Lower lobe of right lung (tissue), 2 donors: ENCODE data around the gene PADI2. TPM values are rescaled to one million over a fixed set of nuclear protein-coding genes. Genes with fewer than 3 reads are reported as not detected.

Experiments used
- ATAC-seq, 2 donors: fragments of 200-7000 bp; cut with Tn5 transposase; one replicate each; pipeline ENCODE4 v1.9.1; 2020 to 2022; ENCODE audit warnings: mild to moderate bottlenecking in 2 of 2, moderate library complexity in 2 of 2
- DNase-seq: peaks from one replicate; pipeline ENCODE4 v3.0.0-alpha.2; 2020
- H3K27ac ChIP-seq: fragments of 200-600 bp; one replicate; pipeline ENCODE4 v1.8.0; 2022
- H3K27me3 ChIP-seq: fragments of 200-600 bp; one replicate; pipeline ENCODE4 v1.8.0; 2022; ENCODE audit warnings: low read depth
- H3K36me3 ChIP-seq: fragments of 200-600 bp; one replicate; pipeline ENCODE4 v1.8.0; 2022; ENCODE audit warnings: mild to moderate bottlenecking
- H3K4me1 ChIP-seq: fragments of 200-600 bp; one replicate; pipeline ENCODE4 v1.8.0; 2022
- H3K4me3 ChIP-seq: fragments of 200-600 bp; one replicate; pipeline ENCODE4 v1.8.0; 2022; ENCODE audit warnings: mild to moderate bottlenecking
- H3K9me3 ChIP-seq: fragments of 200-600 bp; one replicate; pipeline ENCODE4 v1.8.0; 2022
- intact Hi-C: fragments of 100-400 bp; cut with DNase I; formaldehyde crosslinking; loops from one replicate; pipeline ENCODE4 v1.11.0; 2022
- total RNA-seq: library from RNA; stranded (reverse); fragmentation: NEBNext Ultra II Directional; extraction: Animal tissue kit (Norgen Biotek cat#: 25700); gene quantifications from one replicate; pipeline ENCODE4 v1.2.1, GENCODE V29; 2021
- TF ChIP-seq, protein P1 (sequence below): fragments of 200-600 bp; IDR thresholded peaks from one replicate; pipeline ENCODE4 v1.8.0; 2022; ENCODE audit warnings: antibody characterized with exemption, mild to moderate bottlenecking
- donor health status: DM: no; HTN: yes; CAD: no; lungs with severe emphysema.

PADI2 gene
- total RNA-seq, 1 donor from 2014 or later: 18.4 TPM

DNA sequence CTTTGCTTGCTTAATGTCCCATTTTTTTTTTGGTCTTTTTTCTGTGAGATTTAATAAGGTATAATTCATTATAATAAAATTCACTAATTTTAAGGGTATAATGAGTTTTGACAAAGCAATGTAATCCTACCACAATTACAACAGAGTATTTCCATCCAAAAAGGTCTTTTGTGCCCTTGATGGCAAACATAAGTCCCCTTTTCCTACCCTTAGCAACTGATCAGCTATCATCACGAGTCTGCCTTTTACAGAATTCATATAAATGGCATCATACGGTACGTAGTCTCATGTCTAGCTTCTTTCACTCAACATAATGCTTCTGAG lies 73.0 kb downstream of the PADI2 start:
- Histone ChIP-seq H3K4me3 (no peak overlapping the region), H3K27ac (no peak overlapping the region), H3K36me3 (peaks cover 64% of the 10 kb centered on the region), H3K9me3 (no peaks in the 10 kb centered on the region), H3K27me3 (no peaks in the 10 kb centered on the region), H3K4me1 (peaks cover 13% of the 10 kb centered on the region)
- DNase-seq: no peak
- ATAC-seq: no peak
- TF ChIP-seq, protein P1, sequence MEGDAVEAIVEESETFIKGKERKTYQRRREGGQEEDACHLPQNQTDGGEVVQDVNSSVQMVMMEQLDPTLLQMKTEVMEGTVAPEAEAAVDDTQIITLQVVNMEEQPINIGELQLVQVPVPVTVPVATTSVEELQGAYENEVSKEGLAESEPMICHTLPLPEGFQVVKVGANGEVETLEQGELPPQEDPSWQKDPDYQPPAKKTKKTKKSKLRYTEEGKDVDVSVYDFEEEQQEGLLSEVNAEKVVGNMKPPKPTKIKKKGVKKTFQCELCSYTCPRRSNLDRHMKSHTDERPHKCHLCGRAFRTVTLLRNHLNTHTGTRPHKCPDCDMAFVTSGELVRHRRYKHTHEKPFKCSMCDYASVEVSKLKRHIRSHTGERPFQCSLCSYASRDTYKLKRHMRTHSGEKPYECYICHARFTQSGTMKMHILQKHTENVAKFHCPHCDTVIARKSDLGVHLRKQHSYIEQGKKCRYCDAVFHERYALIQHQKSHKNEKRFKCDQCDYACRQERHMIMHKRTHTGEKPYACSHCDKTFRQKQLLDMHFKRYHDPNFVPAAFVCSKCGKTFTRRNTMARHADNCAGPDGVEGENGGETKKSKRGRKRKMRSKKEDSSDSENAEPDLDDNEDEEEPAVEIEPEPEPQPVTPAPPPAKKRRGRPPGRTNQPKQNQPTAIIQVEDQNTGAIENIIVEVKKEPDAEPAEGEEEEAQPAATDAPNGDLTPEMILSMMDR: no peak
- intact Hi-C loops: loop anchor here (10.0 kb wide), 1 partner anchor 91 kb away; no protein-coding TSS in a partner anchor

DNA sequence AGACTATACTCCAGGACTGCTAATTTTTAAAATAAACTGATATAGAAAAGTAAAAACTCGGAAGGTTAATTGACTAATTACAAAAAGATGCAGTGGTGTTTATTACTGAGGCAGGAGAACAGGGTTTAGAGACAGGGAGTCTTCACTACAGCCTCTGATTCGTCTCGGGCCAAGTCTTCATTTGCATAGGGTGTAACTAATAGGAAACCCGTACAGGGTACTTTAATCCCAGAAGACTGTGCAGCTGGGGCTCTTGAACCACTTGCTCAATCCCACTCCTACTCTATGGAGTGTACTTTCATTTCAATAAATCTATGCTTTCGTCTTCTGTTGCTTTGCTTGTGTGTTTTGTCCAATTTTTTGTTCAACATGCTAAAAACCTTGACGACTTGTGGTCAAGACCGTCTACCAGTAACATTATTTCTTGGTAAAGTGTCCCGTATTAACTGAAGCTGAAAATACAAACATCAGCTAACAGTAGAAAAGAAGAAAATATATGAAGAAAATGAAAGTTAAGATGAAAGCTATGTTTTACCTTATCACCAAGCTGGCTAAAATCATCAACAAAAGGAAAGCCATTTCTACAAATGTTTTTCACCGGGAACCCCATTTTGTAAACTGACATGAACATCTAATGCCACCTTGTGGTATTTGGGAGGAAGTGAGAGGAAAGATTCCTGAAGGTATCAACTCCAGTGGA lies 73.5 kb downstream of the PADI2 start:
- ATAC-seq: peak; percentile 64 to 88

DNA sequence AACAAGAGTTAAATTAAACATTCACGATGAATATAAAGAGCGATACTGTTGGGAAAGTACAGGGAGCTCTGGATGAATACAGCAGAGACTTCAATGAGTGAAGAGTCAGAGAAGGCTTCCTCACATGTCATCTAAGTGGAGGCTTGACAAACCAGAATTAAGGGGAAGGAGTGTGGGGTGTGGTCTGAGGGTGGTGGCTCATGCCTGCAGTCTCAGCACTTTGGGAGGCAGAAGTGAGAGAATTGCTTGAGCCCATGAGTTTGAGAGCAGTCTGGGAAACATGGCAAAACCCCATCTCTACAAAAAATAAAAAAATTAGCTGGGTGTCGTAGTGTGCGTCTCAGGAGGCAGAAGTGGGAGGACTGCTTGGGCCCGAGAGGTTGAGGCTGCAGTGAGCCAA lies 74.1 kb downstream of the PADI2 start:
- Histone ChIP-seq H3K27ac (no peak overlapping the region), H3K36me3 (peaks cover 64% of the 10 kb centered on the region), H3K4me3 (no peak overlapping the region), H3K4me1 (peaks cover 13% of the 10 kb centered on the region), H3K27me3 (no peaks in the 10 kb centered on the region), H3K9me3 (no peaks in the 10 kb centered on the region)
- intact Hi-C loops: loop anchor here (10.0 kb wide), 1 partner anchor 90 kb away; no protein-coding TSS in a partner anchor
- DNase-seq (no peak), ATAC-seq (peak; percentile 71 to 86)
- TF ChIP-seq, protein P1: no peak

More for the DNA sequence above, 73.5 kb downstream of the PADI2 start:
- TF ChIP-seq, protein P1: peak; percentile 81
- H3K27ac ChIP-seq: peak overlapping the region; percentile 31
- H3K9me3 ChIP-seq: no peaks in the 10 kb centered on the region
- no peak for DNase-seq
- no peaks in the 10 kb centered on the region for H3K27me3 ChIP-seq
- intact Hi-C loops: loop anchor here (10.0 kb wide), 1 partner anchor 91 kb away; no protein-coding TSS in a partner anchor
- peaks cover 64% of the 10 kb centered on the region for H3K36me3 ChIP-seq
- H3K4me1 ChIP-seq: peaks cover 13% of the 10 kb centered on the region
- peak overlapping the region; percentile 37 for H3K4me3 ChIP-seq

DNA sequence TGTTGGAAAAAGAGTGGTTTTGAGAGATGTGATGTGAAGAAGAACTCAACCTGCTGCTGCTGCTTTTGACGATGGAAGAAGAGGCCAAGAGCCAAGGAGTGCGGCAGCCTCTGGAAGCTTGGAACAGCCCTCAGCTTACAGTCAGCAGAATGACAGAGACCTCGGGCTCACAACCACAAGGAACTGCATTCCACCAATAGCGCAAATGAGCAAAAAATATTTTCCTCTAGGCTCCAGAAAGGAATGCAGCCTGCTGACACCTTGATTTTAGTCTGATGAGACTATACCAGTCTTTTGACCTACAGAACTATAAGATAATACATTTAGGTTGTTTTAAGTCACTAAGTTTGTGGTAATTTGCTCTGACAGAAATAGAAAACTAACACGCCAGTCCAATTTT lies 75.6 kb downstream of the PADI2 start:
- intact Hi-C loops: loop anchor here (10.0 kb wide), 1 partner anchor 89 kb away; no protein-coding TSS in a partner anchor
- peaks cover 64% of the 10 kb centered on the region for H3K36me3 ChIP-seq
- H3K27ac ChIP-seq: no peak overlapping the region
- DNase-seq (no peak), ATAC-seq (no peak)
- TF ChIP-seq, protein P1: no peak
- H3K4me1 ChIP-seq: peaks cover 13% of the 10 kb centered on the region
- no peaks in the 10 kb centered on the region for H3K9me3 ChIP-seq
- no peaks in the 10 kb centered on the region for H3K27me3 ChIP-seq
- H3K4me3 ChIP-seq: no peak overlapping the region

DNA sequence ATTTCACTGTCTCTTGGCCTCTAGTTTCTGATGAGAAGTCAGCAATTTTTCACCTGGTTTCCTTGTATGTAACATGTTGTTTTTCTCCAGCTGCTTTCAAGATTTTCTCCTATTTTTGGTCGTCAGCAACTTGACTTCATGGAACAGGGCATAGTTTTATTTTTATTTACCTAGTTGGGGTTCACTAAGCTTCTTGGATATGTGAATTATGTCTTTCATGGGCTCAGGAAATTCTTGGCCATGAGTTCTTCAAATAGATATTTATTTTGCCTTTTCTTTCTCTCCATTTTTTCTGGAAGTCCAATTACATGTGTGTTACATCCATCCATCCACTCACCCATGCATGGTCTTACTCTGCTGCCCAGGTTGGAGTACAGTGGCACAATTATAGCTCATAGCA lies 79.1 kb downstream of the PADI2 start:
- ATAC-seq (no peak), DNase-seq (no peak)
- intact Hi-C loops: loop anchor here (10.0 kb wide), 1 partner anchor 85 kb away; no protein-coding TSS in a partner anchor
- H3K4me3 ChIP-seq: no peak overlapping the region
- TF ChIP-seq, protein P1: no peak
- peaks cover 76% of the 10 kb centered on the region for H3K36me3 ChIP-seq
- H3K4me1 ChIP-seq: peaks cover 4% of the 10 kb centered on the region
- no peaks in the 10 kb centered on the region for H3K9me3 ChIP-seq
- no peak overlapping the region for H3K27ac ChIP-seq
- H3K27me3 ChIP-seq: no peaks in the 10 kb centered on the region
